Tibial artery (tissue), 4 donors: ENCODE results near the gene CACNA1C.

ENCODE experiments used
- DNase-seq, 2 donors: peaks; one replicate each; pipeline ENCODE4 v3.0.0-alpha.2; 2019
- H3K27ac ChIP-seq, 2 donors: fragments of 200-600 bp; sonication (generic) in 1 of 2; 1 replicate in 1 of 2; 2 replicates in 1 of 2; pipeline ENCODE4 v1.5.1; 2018 to 2019; ENCODE audit warnings: mild to moderate bottlenecking in 1 of 2
- H3K27me3 ChIP-seq, 2 donors: fragments of 200-600 bp; sonication (generic) in 1 of 2; one replicate each; pipeline versions ENCODE4 v1.5.1 to v1.6.0; 2016 to 2019
- H3K36me3 ChIP-seq, 3 donors: fragments of 200-600 bp; sonication (generic) in 2 of 3; one replicate each; pipeline ENCODE4 v1.5.1; 2016 to 2019; ENCODE audit warnings: mild to moderate bottlenecking in 2 of 3
- H3K4me1 ChIP-seq, 4 donors: fragments of 200-600 bp; sonication (generic) in 2 of 4; 1 replicate in 3 of 4; 2 replicates in 1 of 4; pipeline ENCODE4 v1.5.1; 2016 to 2019
- H3K4me3 ChIP-seq, 2 donors: fragments of 200-600 bp; sonication (generic) in 1 of 2; 1 replicate in 1 of 2; 2 replicates in 1 of 2; pipeline ENCODE4 v1.5.1; 2018 to 2019; ENCODE audit warnings: mild to moderate bottlenecking in 2 of 2
- H3K9me3 ChIP-seq, 3 donors: fragments of 200-600 bp; sonication (generic) in 1 of 3; one replicate each; pipeline ENCODE4 v1.5.1; 2016 to 2019
- CTCF ChIP-seq, 2 experiments: fragments of 200-600 bp in 1 of 2; fragments of 450-650 bp in 1 of 2; IDR thresholded peaks; one replicate each; pipeline ENCODE4 v1.5.1; 2017 to 2019; ENCODE audit warnings: antibody characterized with exemption in 2 of 2, mild to moderate bottlenecking in 1 of 2, moderate library complexity in 1 of 2
- intact Hi-C: fragments of 100-400 bp; cut with DNase I; formaldehyde crosslinking; loops from one replicate; pipeline ENCODE4 v1.15.0; 2023; ENCODE audit warnings: low total_unique reads

The CACNA1C gene

DNA sequence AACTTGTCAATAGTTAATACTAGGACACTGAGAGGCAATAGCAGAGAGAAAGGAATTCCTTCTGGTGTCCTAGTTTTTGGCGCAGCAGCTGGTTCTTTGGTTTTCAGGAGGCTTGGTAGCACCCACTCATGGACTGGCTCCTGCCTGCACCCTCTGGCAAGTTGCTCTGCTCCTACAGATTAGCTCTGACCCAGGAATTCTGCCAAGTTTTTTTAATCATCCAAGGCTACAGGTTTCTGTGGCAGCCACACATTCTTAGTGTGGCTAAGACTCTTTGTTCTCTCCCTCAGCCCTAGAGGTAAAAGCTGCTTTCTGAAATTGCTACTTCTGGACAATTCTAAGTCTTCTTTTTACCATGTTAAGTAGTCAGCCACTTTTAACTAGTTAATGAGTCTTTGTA, 670.0 kb downstream of the CACNA1C start:
- no peaks in the 10 kb centered on the region for H3K36me3 ChIP-seq

GRCh38 chr12:2732290-2732689, 679.5 kb downstream of the CACNA1C start:
- Histone ChIP-seq H3K4me1 (no peaks in the 10 kb centered on the region), H3K4me3 (no peak overlapping the region), H3K9me3 (no peaks in the 10 kb centered on the region), H3K27me3 (peaks cover 0 to 24% of the 10 kb centered on the region in 2 donors), H3K36me3 (no peaks in the 10 kb centered on the region), H3K27ac (no peak overlapping the region)
- no peak for DNase-seq
- TF ChIP-seq CTCF (IDR thresholded peaks at IDR 0.05), result no peak
- intact Hi-C loops, result no loop called here

More for the DNA sequence above, 670.0 kb downstream of the CACNA1C start:
- Histone ChIP-seq H3K4me3 (no peak overlapping the region), H3K27me3 (no peaks in the 10 kb centered on the region), H3K9me3 (no peaks in the 10 kb centered on the region), H3K4me1 (peaks cover 0 to 25% (median 8%) of the 10 kb centered on the region in 4 donors), H3K27ac (no peak overlapping the region)
- no peak for DNase-seq
- no peak for TF ChIP-seq CTCF (IDR thresholded peaks at IDR 0.05)
- intact Hi-C loops, result no loop called here

GRCh38 chr12:2733493-2734355, 680.9 kb downstream of the CACNA1C start:
- H3K4me3 ChIP-seq, result no peak overlapping the region
- H3K36me3 ChIP-seq, result no peaks in the 10 kb centered on the region
- no peaks in the 10 kb centered on the region for H3K4me1 ChIP-seq
- no peak for TF ChIP-seq CTCF (IDR thresholded peaks at IDR 0.05)
- intact Hi-C loops, result no loop called here
- H3K27ac ChIP-seq, result no peak overlapping the region
- H3K27me3 ChIP-seq, result peaks cover 0 to 24% of the 10 kb centered on the region in 2 donors
- no peaks in the 10 kb centered on the region for H3K9me3 ChIP-seq
- DNase-seq, result no peak

- no peak overlapping the region for H3K4me3 ChIP-seq
- H3K27me3 ChIP-seq, result peaks cover 0 to 24% of the 10 kb centered on the region in 2 donors
- no peak for DNase-seq
- no peaks in the 10 kb centered on the region for H3K4me1 ChIP-seq
- intact Hi-C loops, result no loop called here
- TF ChIP-seq CTCF (IDR thresholded peaks at IDR 0.05), result no peak
- no peak overlapping the region for H3K27ac ChIP-seq
- H3K9me3 ChIP-seq, result no peaks in the 10 kb centered on the region
- H3K36me3 ChIP-seq, result no peaks in the 10 kb centered on the region
Measured at GRCh38 chr12:2735432-2735831, 682.6 kb downstream of the CACNA1C start.

DNA sequence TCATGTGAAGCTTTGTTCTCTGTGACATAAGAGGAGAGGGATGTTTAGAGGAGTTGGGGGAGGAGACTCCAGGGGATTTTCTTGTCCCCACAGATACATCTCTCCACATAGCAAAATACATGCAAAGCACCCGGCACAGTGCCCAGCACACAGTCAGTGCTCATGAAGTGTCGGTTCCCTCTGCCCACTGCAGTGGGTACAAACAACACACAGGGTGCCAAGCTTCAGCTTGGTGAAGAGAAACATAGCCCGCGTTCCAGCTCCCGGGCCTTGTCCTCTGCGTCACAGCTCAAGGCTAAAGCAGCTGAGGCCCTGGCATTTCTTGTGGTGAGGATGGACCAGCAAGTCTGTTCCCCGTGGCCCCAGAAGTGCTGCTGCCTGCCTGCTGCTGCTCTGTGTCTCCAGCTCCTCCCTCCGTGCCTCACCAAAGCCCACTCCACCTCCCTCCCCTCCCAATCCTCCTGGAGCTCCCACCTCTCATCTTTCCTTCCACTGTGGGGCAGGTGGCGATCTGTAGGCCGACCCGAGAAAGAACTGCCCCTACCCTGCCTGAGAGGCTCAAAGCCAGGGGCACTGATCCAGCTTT, 685.0 kb downstream of the CACNA1C start:
- intact Hi-C loops, result no loop called here
- Histone ChIP-seq H3K27me3 (peaks cover 0 to 15% of the 10 kb centered on the region in 2 donors), H3K9me3 (no peaks in the 10 kb centered on the region), H3K36me3 (no peaks in the 10 kb centered on the region), H3K27ac (no peak overlapping the region), H3K4me3 (no peak overlapping the region), H3K4me1 (no peaks in the 10 kb centered on the region)
- TF ChIP-seq CTCF (IDR thresholded peaks at IDR 0.05), result no peak
- no peak for DNase-seq
